Measurements from ENCODE around the gene HTATSF1. TPM values are rescaled to one million over a fixed set of nuclear protein-coding genes. Genes with fewer than 3 reads are reported as not detected.

Gene HTATSF1
- polyA plus RNA-seq, 4 donors = 101 to 140 (median 115) TPM

GRCh38 chrX:136495043-136495442, 2.3 kb upstream of the HTATSF1 start:
- DNase-seq (ENCODE audit: low read depth in 4 of 4, low spot score in 3 of 4) = no peak

- no peak for DNase-seq (ENCODE audit: low read depth in 4 of 4, low spot score in 3 of 4)
These were observed 1.1 kb upstream of the HTATSF1 start for GRCh38 chrX:136496186-136496763.

- DNase-seq (ENCODE audit: low read depth in 4 of 4, low spot score in 3 of 4) = peak; percentile 64 to 70 (median 66)
These were observed 432 bp upstream of the HTATSF1 start for GRCh38 chrX:136496764-136497555.

GRCh38 chrX:136519069-136519468, 21.7 kb downstream of the HTATSF1 start:
- DNase-seq (ENCODE audit: low read depth in 4 of 4, low spot score in 3 of 4) = no peak

GRCh38 chrX:136523770-136524169, 26.4 kb downstream of the HTATSF1 start:
- DNase-seq (ENCODE audit: low read depth in 4 of 4, low spot score in 3 of 4) = no peak

GRCh38 chrX:136525738-136526606, 28.6 kb downstream of the HTATSF1 start:
- DNase-seq (ENCODE audit: low read depth in 4 of 4, low spot score in 3 of 4) = peak; percentile 16 to 31 (median 19)

GRCh38 chrX:136528645-136529315, 31.4 kb downstream of the HTATSF1 start:
- no peak for DNase-seq (ENCODE audit: low read depth in 4 of 4, low spot score in 3 of 4)

GRCh38 chrX:136529795-136530194, 32.4 kb downstream of the HTATSF1 start:
- no peak for DNase-seq (ENCODE audit: low read depth in 4 of 4, low spot score in 3 of 4)

- DNase-seq (ENCODE audit: low read depth in 4 of 4, low spot score in 3 of 4) = no peak
These were observed 34.6 kb downstream of the HTATSF1 start, which contains the start of gene VGLL1 for GRCh38 chrX:136531951-136532350. Gene VGLL1 (plus strand): TSS chrX:136532215. CDS start chrX:136536021, 3,806 bp downstream.

- DNase-seq (ENCODE audit: low read depth in 4 of 4, low spot score in 3 of 4) = no peak
These were observed 36.7 kb downstream of the HTATSF1 start for GRCh38 chrX:136534131-136534530.

- no peak for DNase-seq (ENCODE audit: low read depth in 4 of 4, low spot score in 3 of 4)
These were observed 41.4 kb downstream of the HTATSF1 start for GRCh38 chrX:136538811-136539210.

GRCh38 chrX:136540226-136540625, 42.8 kb downstream of the HTATSF1 start:
- no peak for DNase-seq (ENCODE audit: low read depth in 4 of 4, low spot score in 3 of 4)

GRCh38 chrX:136541294-136541693, 43.9 kb downstream of the HTATSF1 start:
- no peak for DNase-seq (ENCODE audit: low read depth in 4 of 4, low spot score in 3 of 4)

- no peak for DNase-seq (ENCODE audit: low read depth in 4 of 4, low spot score in 3 of 4)
These were observed 44.9 kb downstream of the HTATSF1 start for GRCh38 chrX:136542281-136542680.

- DNase-seq (ENCODE audit: low read depth in 4 of 4, low spot score in 3 of 4) = no peak
These were observed 49.0 kb downstream of the HTATSF1 start for GRCh38 chrX:136546371-136546781.

- no peak for DNase-seq (ENCODE audit: low read depth in 4 of 4, low spot score in 3 of 4)
These were observed 51.8 kb downstream of the HTATSF1 start for GRCh38 chrX:136549226-136549625.

- no peak for DNase-seq (ENCODE audit: low read depth in 4 of 4, low spot score in 3 of 4)
These were observed 54.0 kb downstream of the HTATSF1 start for GRCh38 chrX:136551410-136551809.

- no peak for DNase-seq (ENCODE audit: low read depth in 4 of 4, low spot score in 3 of 4)
These were observed 58.3 kb downstream of the HTATSF1 start for GRCh38 chrX:136555694-136556093.

All from left renal pelvis (tissue), 4 donors.